Activated CD8-positive, alpha-beta memory T cell treated with anti-CD3 and anti-CD28 coated beads, Interleukin-2, amount 50 U/mL, for 48 hours (primary cell): ENCODE results near the gene ADSL.

Experiments
- DNase-seq: peaks from one replicate; pipeline ENCODE4 v3.0.0-alpha.2; 2020

ADSL gene

GRCh38 chr22:40346185-40347118, at the start of gene ADSL:
ADSL (plus strand) TSS chr22:40346500; CDS start chr22:40346559, 59 bp downstream.
- DNase-seq, result peak; percentile 92

DNA sequence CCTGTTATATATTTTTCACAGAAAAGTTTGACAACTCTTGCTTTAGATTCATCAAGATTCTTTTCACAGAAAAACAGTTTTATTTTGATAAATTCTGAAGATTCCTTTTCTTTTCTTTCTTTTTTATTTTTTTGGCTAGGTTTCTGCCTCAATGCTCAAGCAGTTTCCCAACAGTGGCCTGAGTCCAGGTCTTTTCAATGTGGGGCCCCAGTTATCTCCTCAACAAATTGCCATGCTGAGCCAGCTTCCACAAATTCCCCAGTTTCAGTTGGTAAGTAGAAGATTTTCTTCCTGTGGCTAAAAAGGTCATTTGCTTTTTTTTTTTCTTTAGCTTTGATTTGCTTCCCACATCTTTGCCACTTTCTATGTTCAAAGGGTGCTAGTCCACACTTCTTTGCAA, 46.0 kb upstream of the ADSL start:
- DNase-seq, result no peak

DNA sequence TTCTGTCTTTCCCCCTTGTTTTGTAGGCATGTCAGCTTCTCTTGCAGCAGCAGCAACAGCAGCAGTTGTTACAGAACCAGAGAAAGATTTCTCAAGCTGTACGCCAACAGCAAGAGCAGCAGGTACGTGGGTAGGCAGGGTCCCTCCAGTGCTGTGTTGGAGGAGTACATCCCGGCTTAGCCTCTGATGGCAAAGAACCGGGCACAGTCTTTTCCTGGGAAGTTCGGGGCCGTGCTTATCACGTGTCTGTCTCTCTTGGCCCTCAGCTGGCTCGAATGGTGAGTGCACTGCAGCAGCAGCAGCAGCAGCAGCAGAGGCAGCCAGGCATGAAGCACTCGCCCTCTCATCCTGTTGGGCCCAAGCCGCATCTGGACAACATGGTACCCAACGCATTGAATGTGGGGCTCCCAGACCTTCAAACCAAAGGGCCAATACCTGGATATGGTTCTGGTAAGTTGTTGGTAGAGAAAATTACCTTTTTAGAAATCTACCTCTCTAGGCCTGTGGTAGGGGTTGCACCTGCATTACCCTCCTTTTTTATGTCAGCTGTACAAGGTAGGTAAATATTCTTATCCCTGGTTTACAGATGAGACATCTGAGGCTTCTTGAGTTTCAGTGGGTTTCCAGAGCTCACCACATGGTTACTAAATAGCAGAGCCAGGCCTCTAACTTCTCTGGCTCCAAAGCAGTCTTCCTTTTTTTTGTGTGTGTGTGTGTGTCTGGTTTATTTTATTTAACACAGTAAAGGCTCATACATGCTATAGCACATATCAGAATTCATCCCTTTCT, 45.2 kb upstream of the ADSL start:
- DNase-seq, result no peak

GRCh38 chr22:40302149-40302548, 44.2 kb upstream of the ADSL start:
- DNase-seq, result no peak

GRCh38 chr22:40305625-40306024, 40.7 kb upstream of the ADSL start:
- no peak for DNase-seq

- no peak for DNase-seq
Observed at GRCh38 chr22:40308999-40309573, 37.2 kb upstream of the ADSL start.

DNA sequence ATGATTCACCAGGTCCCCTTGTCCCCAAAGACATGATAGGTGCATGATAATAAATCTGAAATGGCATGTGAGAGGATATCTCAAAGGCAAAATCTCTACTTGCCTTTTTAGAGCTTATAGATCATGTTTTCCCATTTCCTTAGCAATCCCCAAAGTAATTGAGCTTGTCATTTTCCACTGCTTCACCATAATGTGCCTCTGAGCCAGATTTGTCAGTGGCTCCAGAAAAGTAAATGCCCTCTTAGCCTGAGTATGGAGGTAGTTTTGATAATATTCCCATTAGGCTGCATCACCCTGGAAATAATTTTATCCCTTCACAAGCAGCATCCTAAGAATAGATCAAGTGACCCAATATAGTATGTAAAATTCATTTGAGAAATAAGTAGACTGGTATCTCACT, 36.7 kb upstream of the ADSL start:
- DNase-seq, result no peak

GRCh38 chr22:40310081-40310767, 36.1 kb upstream of the ADSL start:
- no peak for DNase-seq

DNA sequence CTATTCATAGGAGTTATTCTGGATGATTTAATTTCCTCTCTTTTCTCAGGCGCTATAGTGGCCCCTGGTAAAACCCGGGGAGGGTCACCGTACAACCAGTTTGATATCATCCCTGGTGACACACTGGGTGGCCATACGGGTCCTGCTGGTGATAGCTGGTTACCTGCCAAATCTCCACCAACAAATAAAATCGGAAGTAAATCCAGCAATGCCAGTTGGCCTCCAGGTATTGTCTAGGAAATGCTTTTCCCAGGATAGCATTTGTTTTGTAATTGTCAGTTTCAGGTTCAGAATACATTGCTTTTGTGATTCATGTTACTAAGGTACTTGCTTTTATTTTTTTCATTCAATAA, 35.6 kb upstream of the ADSL start:
- peak; percentile 8 for DNase-seq

GRCh38 chr22:40311646-40312045, 34.7 kb upstream of the ADSL start:
- DNase-seq, result peak; percentile 8

DNA sequence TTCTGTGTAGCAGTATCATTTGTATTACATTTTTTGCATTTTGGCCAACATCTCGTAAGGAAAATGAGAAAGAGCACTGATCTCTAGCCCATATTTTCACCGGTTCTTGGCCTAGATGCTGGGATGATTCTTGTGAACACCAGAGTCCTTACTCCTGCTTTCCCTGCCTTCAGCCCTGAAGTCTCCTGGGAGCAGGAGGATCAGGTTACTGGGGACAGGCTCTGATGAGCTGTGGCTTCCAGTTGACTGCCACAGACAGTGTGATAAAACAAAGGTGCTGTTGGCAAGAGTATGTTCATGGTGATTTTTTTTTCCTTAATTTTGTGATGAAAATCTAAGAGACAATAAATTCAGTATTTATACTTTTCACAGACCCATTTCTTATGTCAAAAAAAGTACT, 34.2 kb upstream of the ADSL start:
- DNase-seq, result peak; percentile 22

DNA sequence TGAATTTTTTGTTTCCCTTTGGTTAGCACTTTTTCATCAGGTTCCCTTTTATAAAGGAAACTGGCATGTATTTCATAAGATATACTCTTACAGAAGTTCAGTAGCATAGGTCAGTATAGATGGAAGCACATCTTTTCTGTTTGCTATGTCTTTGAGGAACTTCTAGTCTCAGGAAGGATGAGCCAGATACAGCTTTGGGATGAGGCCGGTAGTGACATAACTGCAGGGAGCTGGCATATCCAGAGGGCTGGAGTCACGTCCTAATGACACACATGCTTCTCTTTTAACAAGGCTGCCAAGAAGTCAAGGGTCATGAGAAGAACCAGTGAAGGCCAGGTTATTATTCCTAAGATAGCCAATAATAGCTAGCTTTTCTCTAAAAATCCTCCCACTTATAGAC, 33.3 kb upstream of the ADSL start:
- peak; percentile 15 for DNase-seq

GRCh38 chr22:40314041-40314440, 32.3 kb upstream of the ADSL start:
- no peak for DNase-seq

DNA sequence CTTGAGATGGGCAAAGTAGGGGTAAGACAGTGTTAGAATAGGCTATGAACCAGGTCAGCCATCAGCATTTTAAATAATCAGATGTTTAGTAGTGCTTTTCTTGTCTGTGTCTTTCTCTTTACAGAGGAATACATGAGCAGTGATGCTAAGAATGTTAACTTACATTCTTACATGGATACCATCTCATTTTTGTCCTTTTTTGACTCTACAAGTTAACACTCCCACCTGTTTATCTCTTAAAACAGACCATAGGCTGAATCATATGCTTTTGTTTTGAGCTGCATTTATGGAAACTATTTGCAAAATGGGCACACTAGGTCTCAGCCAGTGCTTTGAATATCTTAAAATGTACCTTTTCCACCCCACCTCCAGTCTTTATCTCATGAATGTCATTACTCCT, 25.6 kb upstream of the ADSL start:
- no peak for DNase-seq

DNA sequence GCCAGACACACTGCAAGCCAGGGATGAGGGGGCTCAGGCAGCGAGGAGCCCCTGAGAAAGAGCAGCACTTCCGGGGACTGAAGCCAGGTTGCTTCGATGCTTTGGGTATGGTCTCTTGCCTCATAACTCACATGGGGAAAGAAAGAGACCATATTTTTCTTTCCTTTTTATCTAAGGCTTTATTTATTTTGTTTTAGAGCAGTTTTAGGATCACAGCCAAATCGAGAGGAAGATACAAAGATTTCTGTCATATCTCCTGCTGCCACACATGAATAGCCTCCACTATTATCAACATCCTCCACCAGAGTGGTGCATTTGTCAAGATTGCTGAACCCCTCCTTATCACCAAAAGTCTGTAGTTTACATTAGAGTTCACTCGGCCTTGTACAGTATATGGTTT, 24.3 kb upstream of the ADSL start:
- peak; percentile 43 for DNase-seq

GRCh38 chr22:40322818-40323447, 23.4 kb upstream of the ADSL start:
- DNase-seq, result peak; percentile 43

GRCh38 chr22:40323681-40324171, 22.6 kb upstream of the ADSL start:
- peak; percentile 57 for DNase-seq

- DNase-seq, result peak; percentile 61
Observed at GRCh38 chr22:40324468-40325305, 21.6 kb upstream of the ADSL start.

- DNase-seq, result peak; percentile 82
Observed at GRCh38 chr22:40325315-40325714, 21.0 kb upstream of the ADSL start.

- peak; percentile 37 for DNase-seq
Observed at GRCh38 chr22:40326905-40327735, 19.2 kb upstream of the ADSL start.
